CD14-positive monocyte (primary cell): ENCODE data around the gene MPLKIP. TPM values are rescaled to one million over a fixed set of nuclear protein-coding genes. Genes with fewer than 3 reads are reported as not detected.

Source experiments
- DNase-seq, 3 donors: peaks; one replicate each; pipeline ENCODE4 v3.0.0-alpha.2; 2011 to 2022
- H2AFZ ChIP-seq: 2 replicates; pipeline ENCODE4 v1.6.0; 2012; ENCODE audit warnings: mild to moderate bottlenecking, low read depth, low read length, inconsistent platforms; ENCODE audit not compliant: insufficient read depth, poor library complexity, severe bottlenecking
- H3K27ac ChIP-seq, 2 donors: 1 replicate in 1 of 2; 2 replicates in 1 of 2; pipeline ENCODE4 v1.5.1; 2012 to 2013; ENCODE audit warnings: low read length in 2 of 2, control low read depth in 1 of 2, inconsistent platforms in 1 of 2, low read depth in 1 of 2, mild to moderate bottlenecking in 1 of 2
- H3K27me3 ChIP-seq, 2 donors: one replicate each; pipeline versions ENCODE4 v1.6.0 to v1.6.1; 2011 to 2013; ENCODE audit warnings: low read length in 2 of 2; ENCODE audit not compliant: control insufficient read depth in 2 of 2, insufficient read depth in 2 of 2
- H3K36me3 ChIP-seq, 2 donors: replicated peaks in 1 of 2; 1 replicate in 1 of 2; 2 replicates in 1 of 2; pipeline versions ENCODE4 v1.5.1 to v1.6.1; 2012 to 2013; ENCODE audit warnings: low read length in 2 of 2, control low read depth in 1 of 2, inconsistent platforms in 1 of 2, mild to moderate bottlenecking in 1 of 2; ENCODE audit not compliant: insufficient read depth in 2 of 2, control insufficient read depth in 1 of 2
- H3K4me1 ChIP-seq, 2 donors: 1 replicate in 1 of 2; 2 replicates in 1 of 2; pipeline versions ENCODE4 v1.5.1 to v1.6.1; 2012 to 2013; ENCODE audit warnings: low read length in 2 of 2, control low read depth in 1 of 2, inconsistent platforms in 1 of 2, mild to moderate bottlenecking in 1 of 2, moderate library complexity in 1 of 2; ENCODE audit not compliant: insufficient read depth in 2 of 2, control insufficient read depth in 1 of 2
- H3K4me2 ChIP-seq: replicated peaks from 2 replicates; pipeline ENCODE3; 2012; ENCODE audit warnings: low read length, moderate library complexity, mild to moderate bottlenecking; ENCODE audit not compliant: poor library complexity, severe bottlenecking; ENCODE audit errors: extremely low read depth
- H3K4me3 ChIP-seq, 3 experiments: fragments of 200-600 bp in 1 of 3; sonication (generic) in 1 of 3; replicated peaks in 1 of 3; 1 replicate in 2 of 3; 2 replicates in 1 of 3; pipeline ENCODE4 v1.5.1; 2011 to 2013; ENCODE audit warnings: low read length in 3 of 3, mild to moderate bottlenecking in 3 of 3, control low read depth in 2 of 3, low read depth in 2 of 3, inconsistent platforms in 1 of 3, moderate library complexity in 1 of 3
- H3K79me2 ChIP-seq: 2 replicates; pipeline ENCODE4 v1.6.0; 2012; ENCODE audit warnings: mild to moderate bottlenecking, control low read depth, inconsistent platforms, low read length, moderate library complexity; ENCODE audit not compliant: insufficient read depth
- H3K9ac ChIP-seq: 2 replicates; pipeline ENCODE4 v1.6.0; 2017; ENCODE audit warnings: low read length, mild to moderate bottlenecking; ENCODE audit not compliant: insufficient read depth, poor library complexity, severe bottlenecking
- H3K9me3 ChIP-seq, 2 donors: replicated peaks in 1 of 2; 1 replicate in 1 of 2; 2 replicates in 1 of 2; pipeline versions ENCODE4 v1.5.1 to v1.6.1; 2012 to 2013; ENCODE audit warnings: low read length in 2 of 2, control low read depth in 1 of 2; ENCODE audit not compliant: control insufficient read depth in 1 of 2, insufficient read depth in 1 of 2
- H4K20me1 ChIP-seq: 2 replicates; pipeline ENCODE4 v1.6.0; 2012; ENCODE audit warnings: mild to moderate bottlenecking, low read length, control low read depth, moderate library complexity; ENCODE audit not compliant: insufficient read depth
- H3K27ac Mint-ChIP-seq, 7 donors: one replicate each; pipeline ENCODE4 v1.8.0; 2020; ENCODE audit warnings: mild to moderate bottlenecking in 7 of 7, mixed read lengths in 7 of 7, moderate library complexity in 6 of 7, inconsistent platforms in 2 of 7
- H3K27me3 Mint-ChIP-seq, 3 donors: one replicate each; pipeline ENCODE4 v1.8.0; 2021 to 2022; ENCODE audit warnings: low read depth in 3 of 3, mild to moderate bottlenecking in 3 of 3, mixed read lengths in 3 of 3, moderate library complexity in 3 of 3, inconsistent platforms in 1 of 3
- H3K36me3 Mint-ChIP-seq, 2 donors: one replicate each; pipeline ENCODE4 v1.8.0; 2020; ENCODE audit warnings: mixed read lengths in 2 of 2, inconsistent platforms in 1 of 2, mild to moderate bottlenecking in 1 of 2
- H3K4me1 Mint-ChIP-seq: one replicate; pipeline ENCODE4 v1.8.0; 2020; ENCODE audit warnings: mild to moderate bottlenecking, mixed read lengths
- H3K4me3 Mint-ChIP-seq, 2 donors: one replicate each; pipeline ENCODE4 v1.8.0; 2020; ENCODE audit warnings: mild to moderate bottlenecking in 2 of 2, mixed read lengths in 2 of 2, moderate library complexity in 1 of 2
- H3K9me3 Mint-ChIP-seq, 7 donors: one replicate each; pipeline ENCODE4 v1.8.0; 2020 to 2022; ENCODE audit warnings: mixed read lengths in 7 of 7, mild to moderate bottlenecking in 6 of 7, moderate library complexity in 6 of 7, inconsistent platforms in 2 of 7
- WGBS: methylation state at CpG from one replicate; pipeline ENCODE4 v1.1.5; 2013; ENCODE audit warnings: missing lambda C conversion rate; ENCODE audit not compliant: insufficient coverage; 5-methylcytosine and 5-hydroxymethylcytosine counted together
- intact Hi-C, 2 donors: fragments of 100-400 bp; cut with micrococcal nuclease; formaldehyde crosslinking; loops; one replicate each; pipeline versions ENCODE4 v1.15.0 to v1.15.1; 2023
- polyA minus RNA-seq: library from RNA; depleted of rRNA, polyadenylated mRNA; stranded (reverse); fragments of >200 nt; gene quantifications from 2 replicates; pipeline ENCODE4 v1.2.3, GENCODE V29; 2012
- polyA plus RNA-seq, 3 donors: library from polyadenylated mRNA; depleted of rRNA in 1 of 3; unstranded in 2 of 3; stranded (reverse) in 1 of 3; fragments of 300-500 nt in 2 of 3; fragments of >200 nt in 1 of 3; fragmentation: Illumina TruSeq in 2 of 3; gene quantifications; 1 replicate in 2 of 3; 2 replicates in 1 of 3; pipeline ENCODE4 v1.2.3, GENCODE V29; 2012 to 2021
- total RNA-seq, 12 experiments: library from RNA in 1 of 12; stranded (reverse) in 1 of 12; fragments of 120-200 nt in 1 of 12; gene quantifications; one replicate each; pipeline ENCODE4 v1.2.4 and lab custom pipeline; 2013 to 2026; ENCODE audit warnings: mixed read lengths in 6 of 12, inconsistent platforms in 1 of 12
- TF ChIP-seq, protein P1 (sequence below): fragments of 200-600 bp; IDR thresholded peaks from one replicate; pipeline ENCODE4 v1.8.0; 2022; ENCODE audit warnings: antibody characterized with exemption, mild to moderate bottlenecking

MPLKIP gene
- total RNA-seq (2013): 15.5 TPM
- polyA plus RNA-seq (10 to 100 TPM; 17.4 to 71.8 (median 64.0) TPM), polyA minus RNA-seq (10.5 and 23.3 TPM in 2 replicates), total RNA-seq (lab: John Stamatoyannopoulos, UW) (6.0 to 13.8 (median 10.7) reads per million in 11 experiments)

DNA sequence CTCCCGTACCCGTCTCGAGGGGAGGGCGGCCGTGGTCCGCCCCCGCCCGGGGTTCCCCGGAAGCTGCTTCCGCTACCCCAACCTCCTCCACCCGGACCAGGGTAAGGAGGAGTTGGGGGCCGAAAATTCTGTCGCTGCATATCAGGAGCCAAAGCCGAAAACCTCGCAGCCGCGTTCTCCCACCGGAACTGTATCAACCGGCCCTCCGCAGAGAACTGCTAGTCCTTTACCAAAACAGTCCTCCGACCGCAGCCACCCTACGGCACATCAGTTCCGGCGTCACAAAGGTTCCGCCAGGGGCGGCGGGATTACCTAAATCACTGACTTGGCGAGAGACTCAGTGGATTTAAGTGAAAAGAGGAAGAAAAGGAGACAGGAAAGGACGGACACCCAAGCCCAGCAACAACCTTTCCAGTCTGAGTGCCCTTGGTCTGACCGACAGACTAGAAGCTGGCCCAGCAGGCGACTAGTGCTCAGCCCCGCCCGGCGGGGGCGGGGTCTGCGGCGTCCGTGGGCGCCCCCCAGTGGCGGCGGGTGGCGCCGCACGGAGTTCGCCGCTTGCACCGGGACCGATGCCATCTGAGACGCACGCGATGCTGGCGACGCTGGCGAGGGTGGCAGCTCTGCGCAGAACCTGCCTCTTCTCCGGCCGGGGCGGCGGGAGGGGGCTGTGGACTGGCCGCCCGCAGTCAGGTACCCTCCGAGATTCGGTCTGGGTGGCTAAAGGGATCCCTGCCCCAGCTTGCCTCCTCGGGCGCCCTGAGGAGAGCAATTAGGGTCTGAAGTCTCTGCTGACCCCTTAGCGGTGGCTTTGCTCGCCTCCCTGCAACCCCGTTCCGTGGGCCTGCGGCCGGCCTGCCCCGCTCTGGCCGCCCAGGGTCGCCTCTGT lies at the start of gene MPLKIP, which contains the start of gene SUGCT:
Gene MPLKIP (minus strand): TSS at position 195 of the 889 bp plus-strand sequence. CDS start 55 bp downstream, at position 140.
Gene SUGCT (plus strand): TSS at position 578 of the 889 bp plus-strand sequence.
- peak within 1 kb of the TSS; percentile 92 for H3K4me2 ChIP-seq
- H3K4me3 ChIP-seq: peak within 1 kb of the TSS; percentile 80 to 96 (median 81)
- Mint-ChIP-seq H3K27me3 (peaks cover 16 to 27% (median 18%) of the 10 kb centered on the region in 3 donors), H3K4me1 (peaks cover 24% of the 10 kb centered on the region), H3K36me3 (peaks cover 0 to 5% of the 10 kb centered on the region in 2 donors), H3K9me3 (peaks cover 0 to 13% (median 9%) of the 10 kb centered on the region in 7 donors), H3K27ac (peak within 1 kb of the TSS; percentile 94 to 99 (median 97)), H3K4me3 (peak within 1 kb of the TSS; percentile 91 to 96)
- H3K9me3 ChIP-seq: peaks cover 0 to 2% of the 10 kb centered on the region in 2 donors
- peak within 1 kb of the TSS; percentile 96 for H3K9ac ChIP-seq
- peaks cover 24% of the 10 kb centered on the region for H4K20me1 ChIP-seq
- peaks cover 0 to 3% of the 10 kb centered on the region in 2 donors for H3K36me3 ChIP-seq
- H3K79me2 ChIP-seq: peaks cover 48% of the 10 kb centered on the region
- peaks cover 15 to 18% of the 10 kb centered on the region in 2 donors for H3K4me1 ChIP-seq
- H2AFZ ChIP-seq: peak within 1 kb of the TSS; percentile 99
- intact Hi-C loops: loop anchor here (10.0 kb wide), 1 partner anchor 180 kb away; the partner anchor contains the start of gene CDK13 (in 2 of the 2)
- TF ChIP-seq, protein P1, sequence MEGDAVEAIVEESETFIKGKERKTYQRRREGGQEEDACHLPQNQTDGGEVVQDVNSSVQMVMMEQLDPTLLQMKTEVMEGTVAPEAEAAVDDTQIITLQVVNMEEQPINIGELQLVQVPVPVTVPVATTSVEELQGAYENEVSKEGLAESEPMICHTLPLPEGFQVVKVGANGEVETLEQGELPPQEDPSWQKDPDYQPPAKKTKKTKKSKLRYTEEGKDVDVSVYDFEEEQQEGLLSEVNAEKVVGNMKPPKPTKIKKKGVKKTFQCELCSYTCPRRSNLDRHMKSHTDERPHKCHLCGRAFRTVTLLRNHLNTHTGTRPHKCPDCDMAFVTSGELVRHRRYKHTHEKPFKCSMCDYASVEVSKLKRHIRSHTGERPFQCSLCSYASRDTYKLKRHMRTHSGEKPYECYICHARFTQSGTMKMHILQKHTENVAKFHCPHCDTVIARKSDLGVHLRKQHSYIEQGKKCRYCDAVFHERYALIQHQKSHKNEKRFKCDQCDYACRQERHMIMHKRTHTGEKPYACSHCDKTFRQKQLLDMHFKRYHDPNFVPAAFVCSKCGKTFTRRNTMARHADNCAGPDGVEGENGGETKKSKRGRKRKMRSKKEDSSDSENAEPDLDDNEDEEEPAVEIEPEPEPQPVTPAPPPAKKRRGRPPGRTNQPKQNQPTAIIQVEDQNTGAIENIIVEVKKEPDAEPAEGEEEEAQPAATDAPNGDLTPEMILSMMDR: peak; percentile 99
- WGBS: under 1% methylated on average over 57 of the region's 75 CpGs
- H3K27me3 ChIP-seq: peaks cover 3 to 19% of the 10 kb centered on the region in 2 donors
- H3K27ac ChIP-seq: peak within 1 kb of the TSS; percentile 83 to 94
- peak; percentile 85 to 88 (median 86) for DNase-seq

DNA sequence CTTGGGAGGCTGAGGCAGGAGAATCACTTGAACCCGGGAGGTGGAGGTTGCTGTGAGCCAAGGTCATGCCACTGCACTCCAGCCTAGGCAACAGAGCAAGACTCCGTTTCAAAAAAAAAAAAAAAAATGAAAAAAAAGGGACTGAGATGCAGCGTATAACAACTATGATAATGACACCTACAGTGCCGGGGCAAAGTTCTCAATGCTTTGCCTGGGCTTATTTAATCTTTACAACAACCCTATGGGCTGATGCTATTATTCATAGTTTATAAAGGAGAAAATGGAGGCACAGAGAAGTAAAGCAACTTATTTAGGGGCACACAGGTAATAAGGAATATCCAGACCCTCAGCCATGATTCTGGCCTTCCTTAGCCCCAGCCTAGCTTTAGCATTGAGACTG lies 48.0 kb upstream of the MPLKIP start:
- Histone ChIP-seq H4K20me1 (no peaks in the 10 kb centered on the region), H3K9me3 (no peaks in the 10 kb centered on the region), H3K4me2 (no peak overlapping the region), H3K4me3 (no peak overlapping the region), H3K36me3 (no peaks in the 10 kb centered on the region), H3K79me2 (no peaks in the 10 kb centered on the region), H3K9ac (no peak overlapping the region), H3K4me1 (no peaks in the 10 kb centered on the region), H2AFZ (no peak overlapping the region), H3K27ac (no peak overlapping the region), H3K27me3 (no peaks in the 10 kb centered on the region)
- TF ChIP-seq, protein P1: no peak
- intact Hi-C loops: no loop called here
- Mint-ChIP-seq H3K9me3 (peaks cover 0 to 8% (median 0%) of the 10 kb centered on the region in 7 donors), H3K27me3 (peaks cover 1 to 3% (median 2%) of the 10 kb centered on the region in 3 donors), H3K36me3 (no peaks in the 10 kb centered on the region), H3K27ac (no peak overlapping the region), H3K4me3 (no peak overlapping the region), H3K4me1 (no peaks in the 10 kb centered on the region)
- no peak for DNase-seq
- no CpG with 5 or more reads among the region's 4 CpGs for WGBS
